T-helper 2 cell treated with Interferon-gamma antibody and Interleukin-4, amounts not matched to agents 5 μg/mL and 100 μg/mL, for 36 hours (primary cell): ENCODE results near the gene ALAS1.

Experiments
- DNase-seq: peaks from one replicate; pipeline ENCODE4 v3.0.0; 2021; ENCODE audit warnings: low spot score
- H3K27ac Mint-ChIP-seq: one replicate; pipeline ENCODE4 v1.8.0; 2021; ENCODE audit warnings: mild to moderate bottlenecking, mixed read lengths
- H3K27me3 Mint-ChIP-seq: one replicate; pipeline ENCODE4 v1.8.0; 2021; ENCODE audit warnings: low read depth, mixed read lengths
- H3K36me3 Mint-ChIP-seq: one replicate; pipeline ENCODE4 v1.8.0; 2021; ENCODE audit warnings: low read depth, mixed read lengths
- H3K4me1 Mint-ChIP-seq: one replicate; pipeline ENCODE4 v1.8.0; 2021; ENCODE audit warnings: low read depth, mixed read lengths
- H3K4me3 Mint-ChIP-seq: one replicate; pipeline ENCODE4 v1.8.0; 2022; ENCODE audit warnings: mild to moderate bottlenecking, moderate library complexity, mixed read lengths
- H3K9me3 Mint-ChIP-seq: one replicate; pipeline ENCODE4 v1.8.0; 2021; ENCODE audit warnings: mixed read lengths

Gene ALAS1

DNA sequence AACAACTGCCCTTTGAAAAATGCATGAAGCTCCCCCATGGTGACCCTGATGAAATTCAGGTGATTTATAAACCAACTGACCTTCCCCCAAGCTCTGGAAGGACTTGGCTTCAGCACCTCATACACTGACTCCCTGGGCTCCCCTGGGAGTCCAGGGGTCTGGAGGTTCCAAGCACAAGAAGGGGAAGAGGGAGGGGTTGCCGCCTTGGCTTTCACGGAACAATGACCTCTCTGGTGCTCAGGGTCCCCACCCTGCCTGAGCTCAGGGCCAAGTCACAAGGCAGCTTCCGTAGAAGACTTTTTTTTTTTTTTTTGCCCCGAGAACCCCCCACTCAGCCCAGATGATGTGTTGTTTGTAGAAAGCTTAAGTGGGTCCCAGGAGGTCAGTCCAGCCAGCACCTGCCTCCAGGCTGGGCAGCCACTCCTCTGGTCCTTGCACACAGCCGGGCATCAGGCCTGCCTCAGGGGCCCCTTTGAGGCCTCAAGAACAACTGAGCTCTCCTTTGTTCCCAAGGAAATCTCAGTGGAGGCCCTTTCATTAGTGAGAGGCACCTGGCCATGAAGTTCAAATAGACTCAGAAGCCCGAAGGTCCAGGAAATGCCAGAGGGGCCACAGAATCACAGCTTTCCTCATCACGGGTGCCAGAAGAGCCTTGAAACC, 14.0 kb upstream of the ALAS1 start:
- Mint-ChIP-seq H3K9me3 (no peaks in the 10 kb centered on the region), H3K36me3 (no peaks in the 10 kb centered on the region), H3K27me3 (no peaks in the 10 kb centered on the region), H3K27ac (no peak overlapping the region), H3K4me3 (no peak overlapping the region), H3K4me1 (peaks cover 6% of the 10 kb centered on the region)
- DNase-seq = no peak

DNA sequence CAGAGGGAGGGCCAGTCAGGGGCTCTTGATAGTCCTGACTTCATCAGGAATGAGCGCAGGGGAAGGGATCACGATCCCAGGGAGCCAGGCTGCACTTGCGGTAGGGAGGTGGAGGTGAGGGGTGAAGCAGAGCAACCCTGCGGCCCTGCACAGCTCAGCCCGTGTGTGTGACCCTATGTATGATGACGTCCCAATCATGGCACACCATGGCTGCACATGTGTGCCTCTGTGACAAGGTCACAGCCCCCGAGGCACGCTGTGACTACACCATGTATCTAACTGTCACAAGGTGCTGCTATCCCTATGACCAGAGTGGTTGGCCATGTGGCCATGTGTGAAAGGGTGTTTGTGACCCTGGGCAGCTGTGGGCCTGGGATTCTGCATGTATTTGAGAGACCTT, 13.3 kb upstream of the ALAS1 start:
- Mint-ChIP-seq H3K4me1 (peaks cover 14% of the 10 kb centered on the region), H3K36me3 (no peaks in the 10 kb centered on the region), H3K4me3 (no peak overlapping the region), H3K9me3 (no peaks in the 10 kb centered on the region), H3K27me3 (no peaks in the 10 kb centered on the region), H3K27ac (no peak overlapping the region)
- no peak for DNase-seq

DNA sequence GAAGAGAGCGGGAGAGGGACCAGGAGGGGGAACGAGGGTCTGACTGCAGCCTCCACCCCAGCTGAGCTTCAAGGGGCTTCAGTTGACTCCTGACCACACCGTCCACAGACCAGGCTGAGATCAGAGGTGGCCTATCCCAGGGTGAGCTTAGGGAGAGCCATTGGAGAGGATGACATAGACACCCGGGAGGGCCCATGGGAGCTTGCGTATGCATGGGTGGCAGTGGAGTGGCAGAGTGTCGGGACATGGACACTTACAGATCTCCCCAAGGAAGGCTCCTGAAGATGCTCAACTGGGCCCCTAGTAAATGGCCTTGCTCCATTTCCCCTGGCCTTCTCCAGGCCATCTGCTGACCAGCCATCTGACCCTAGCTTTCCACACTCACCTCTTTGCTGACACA, 12.6 kb upstream of the ALAS1 start:
- no peaks in the 10 kb centered on the region for H3K27me3 Mint-ChIP-seq
- no peaks in the 10 kb centered on the region for H3K36me3 Mint-ChIP-seq
- H3K4me3 Mint-ChIP-seq = no peak overlapping the region
- DNase-seq = no peak
- H3K9me3 Mint-ChIP-seq = no peaks in the 10 kb centered on the region
- H3K4me1 Mint-ChIP-seq = peaks cover 18% of the 10 kb centered on the region
- no peak overlapping the region for H3K27ac Mint-ChIP-seq

DNA sequence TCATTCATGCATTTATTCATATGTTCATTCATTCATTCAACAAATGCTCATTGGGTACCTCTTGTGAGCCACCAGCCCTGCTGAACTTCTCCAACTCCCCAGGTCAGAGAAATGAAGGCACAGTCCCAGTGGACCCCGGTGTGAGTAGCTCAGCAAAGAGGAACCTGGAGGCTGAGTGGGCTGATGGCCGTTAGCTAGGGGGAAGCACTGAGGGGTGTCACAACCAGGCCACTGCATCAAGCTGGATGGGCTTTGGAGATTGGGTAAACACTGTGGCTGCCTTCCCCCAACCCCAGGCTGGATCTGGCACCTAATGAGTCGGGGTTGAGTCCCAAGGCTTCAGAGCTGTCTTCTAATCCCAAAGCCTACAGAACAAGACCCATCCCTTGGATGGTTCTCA, 12.1 kb upstream of the ALAS1 start:
- Mint-ChIP-seq H3K36me3 (no peaks in the 10 kb centered on the region), H3K4me1 (peaks cover 18% of the 10 kb centered on the region), H3K9me3 (no peaks in the 10 kb centered on the region), H3K27me3 (no peaks in the 10 kb centered on the region), H3K27ac (peak overlapping the region; percentile 44), H3K4me3 (no peak overlapping the region)
- DNase-seq = no peak

DNA sequence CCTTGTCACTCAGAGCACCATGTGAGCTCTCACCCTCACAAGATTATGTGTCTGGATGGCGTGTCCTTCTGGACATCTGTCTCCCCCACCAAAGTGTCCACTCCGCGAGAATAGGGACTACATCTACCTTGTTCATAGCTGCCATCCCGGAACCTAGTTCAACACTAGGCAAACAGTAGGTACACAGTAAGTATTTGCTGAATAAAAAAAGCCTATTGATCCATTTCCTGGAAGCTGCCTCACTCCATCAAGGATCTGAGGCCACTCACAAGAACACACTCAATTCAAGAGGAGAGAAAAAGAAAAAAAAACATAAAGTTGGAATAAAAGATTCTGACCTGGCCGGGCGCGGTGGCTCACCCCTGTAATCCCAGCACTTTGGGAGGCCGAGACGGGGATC, 11.2 kb upstream of the ALAS1 start:
- Mint-ChIP-seq H3K9me3 (no peaks in the 10 kb centered on the region), H3K27me3 (no peaks in the 10 kb centered on the region), H3K27ac (no peak overlapping the region), H3K4me3 (no peak overlapping the region), H3K36me3 (no peaks in the 10 kb centered on the region), H3K4me1 (peaks cover 18% of the 10 kb centered on the region)
- DNase-seq = no peak

DNA sequence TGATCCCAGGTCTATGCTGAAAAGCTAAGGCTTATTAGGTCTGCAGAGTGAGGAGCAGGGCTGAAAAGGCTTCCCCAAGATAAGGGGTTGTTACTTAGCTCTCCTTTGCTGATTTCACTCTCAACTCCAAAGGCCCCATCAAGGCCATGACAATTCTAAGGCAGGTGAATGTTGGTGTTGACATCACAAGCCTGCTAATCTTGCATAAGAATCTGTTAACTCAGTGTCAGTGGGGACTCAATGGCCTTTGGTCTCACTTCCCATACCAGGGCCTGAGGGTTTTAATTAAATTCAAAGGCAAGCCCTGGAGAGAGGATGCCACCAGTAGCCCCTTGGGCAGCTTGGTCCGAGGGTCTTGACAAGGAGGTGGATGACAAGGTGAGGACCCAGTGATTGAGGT, 9.4 kb upstream of the ALAS1 start:
- Mint-ChIP-seq H3K9me3 (no peaks in the 10 kb centered on the region), H3K27me3 (peaks cover 2% of the 10 kb centered on the region), H3K36me3 (no peaks in the 10 kb centered on the region), H3K27ac (peak overlapping the region; percentile 78), H3K4me3 (peak overlapping the region; percentile 44), H3K4me1 (peaks cover 16% of the 10 kb centered on the region)
- no peak for DNase-seq

DNA sequence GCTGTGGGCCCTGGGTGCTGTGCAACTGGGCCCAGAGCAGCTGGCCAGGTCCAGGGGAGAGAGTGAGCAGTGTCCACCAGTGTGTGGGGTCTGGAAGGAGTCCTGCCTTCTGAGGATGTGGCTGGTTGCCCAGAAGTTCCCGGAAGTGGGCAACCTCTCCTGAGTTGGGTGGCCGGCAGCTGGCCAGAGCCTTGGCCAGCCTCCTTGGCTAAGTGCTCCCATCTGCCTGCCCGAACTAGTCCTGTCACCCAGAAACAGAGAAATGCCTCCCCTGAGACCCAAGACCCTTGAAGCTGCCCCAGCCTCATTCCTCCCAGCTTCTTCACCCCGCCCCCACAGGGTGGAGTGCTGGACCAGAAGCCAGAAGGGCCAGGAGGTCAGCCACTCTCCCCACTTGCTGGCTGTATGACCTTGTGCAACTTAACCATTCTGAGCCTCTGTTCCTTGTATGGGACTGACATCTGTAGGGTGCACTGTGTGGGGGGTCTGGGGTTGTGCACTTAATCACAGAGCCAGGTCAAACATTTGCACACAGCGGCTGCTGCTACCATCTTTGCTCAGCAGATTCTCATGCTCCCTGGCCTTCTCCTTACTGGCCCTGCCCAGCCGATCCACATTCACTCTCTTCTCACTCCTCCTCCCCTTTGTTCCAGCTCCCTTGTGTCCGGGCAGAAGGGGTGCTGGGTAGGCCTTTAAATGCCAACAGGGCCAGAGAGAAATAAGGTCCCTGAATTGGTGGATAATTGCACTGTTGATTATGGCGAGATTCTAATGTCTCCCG, 7.5 kb upstream of the ALAS1 start:
- Mint-ChIP-seq H3K4me3 (no peak overlapping the region), H3K36me3 (no peaks in the 10 kb centered on the region), H3K9me3 (no peaks in the 10 kb centered on the region), H3K4me1 (peaks cover 16% of the 10 kb centered on the region), H3K27me3 (peaks cover 2% of the 10 kb centered on the region), H3K27ac (peak overlapping the region; percentile 66)
- DNase-seq = no peak

DNA sequence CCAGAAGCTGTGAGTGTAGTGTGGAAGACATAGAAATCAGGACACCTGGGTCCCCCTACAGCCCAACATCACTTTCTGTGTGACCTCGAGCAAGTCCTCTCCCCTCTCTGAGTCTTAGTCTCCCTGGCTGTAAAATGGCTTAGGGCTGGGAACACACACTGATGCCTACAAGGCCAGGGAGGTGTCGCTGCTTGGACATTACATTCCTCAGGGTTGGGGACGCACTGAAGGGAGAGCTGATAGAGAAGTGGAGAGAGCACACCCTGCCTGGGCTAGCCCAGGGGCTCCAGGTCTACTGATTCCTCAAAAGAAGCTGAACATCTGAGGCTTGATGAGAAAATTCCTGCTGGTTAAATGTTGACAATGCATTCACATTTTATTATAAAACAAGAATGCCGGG, 6.3 kb upstream of the ALAS1 start:
- H3K27me3 Mint-ChIP-seq = peaks cover 2% of the 10 kb centered on the region

DNA sequence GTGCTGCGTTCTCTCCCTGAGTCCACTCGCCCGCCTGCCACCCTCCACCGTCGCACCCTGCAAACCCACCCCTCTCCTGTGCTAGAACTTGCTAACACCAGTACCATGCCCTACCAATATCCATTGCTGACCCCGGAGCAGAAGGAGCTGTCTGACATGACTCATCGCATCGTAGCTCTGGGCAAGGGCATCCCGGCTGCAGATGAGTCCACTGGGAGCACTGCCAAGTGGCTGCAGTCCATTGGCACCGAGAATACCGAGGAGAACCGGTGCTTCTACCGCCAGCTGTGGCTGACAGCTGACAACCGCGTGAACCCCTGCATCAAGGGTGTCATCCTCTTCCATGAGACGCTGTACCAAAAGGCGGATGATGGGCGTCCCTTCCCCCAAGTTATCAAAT, 4.9 kb upstream of the ALAS1 start:
- no peak for DNase-seq
- Mint-ChIP-seq H3K27ac (no peak overlapping the region), H3K27me3 (peaks cover 2% of the 10 kb centered on the region), H3K4me3 (no peak overlapping the region), H3K9me3 (no peaks in the 10 kb centered on the region), H3K36me3 (no peaks in the 10 kb centered on the region), H3K4me1 (peaks cover 31% of the 10 kb centered on the region)

More for the DNA sequence above, 6.3 kb upstream of the ALAS1 start:
- DNase-seq = no peak
- no peak overlapping the region for H3K4me3 Mint-ChIP-seq
- H3K4me1 Mint-ChIP-seq = peaks cover 20% of the 10 kb centered on the region
- H3K36me3 Mint-ChIP-seq = no peaks in the 10 kb centered on the region
- no peaks in the 10 kb centered on the region for H3K9me3 Mint-ChIP-seq
- H3K27ac Mint-ChIP-seq = no peak overlapping the region

DNA sequence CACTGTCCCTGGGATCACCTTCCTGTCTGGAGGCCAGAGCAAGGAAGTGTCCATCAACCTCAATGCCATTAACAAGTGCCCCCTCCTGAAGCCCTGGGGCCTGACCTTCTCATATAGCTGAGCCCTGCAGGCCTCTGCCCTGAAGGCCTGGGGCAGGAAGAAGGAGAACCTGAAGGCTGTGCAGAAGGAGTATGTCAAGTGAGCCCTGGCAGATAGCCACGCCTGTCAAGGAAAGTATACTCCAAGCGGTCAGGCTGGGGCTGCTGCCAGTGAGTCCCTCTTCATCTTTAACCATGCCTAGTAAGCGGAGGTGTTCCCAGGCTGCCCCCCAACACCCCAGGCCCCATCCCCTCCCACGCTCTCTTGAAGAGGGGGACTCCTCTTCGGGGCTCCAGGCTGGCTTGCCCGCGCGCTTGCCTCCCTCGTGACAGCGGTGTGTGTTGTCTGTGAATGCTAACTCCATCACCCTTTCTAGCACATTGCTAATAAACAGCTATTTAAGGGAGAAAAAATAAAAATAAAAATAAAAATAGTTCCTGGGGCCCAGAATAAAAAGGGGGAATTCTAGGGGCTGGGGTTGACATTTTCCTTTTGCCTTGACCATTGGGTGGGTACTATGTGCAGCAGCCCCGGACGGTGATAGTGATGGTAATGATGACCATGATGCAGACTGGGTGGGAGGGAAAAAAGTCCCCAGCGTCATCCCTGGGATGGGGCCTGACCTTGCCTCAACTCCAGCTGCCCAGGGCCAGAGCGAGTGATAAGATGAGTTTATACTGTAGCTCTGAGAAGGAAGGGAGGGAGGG, 3.3 kb upstream of the ALAS1 start:
- peaks cover 2% of the 10 kb centered on the region for H3K27me3 Mint-ChIP-seq
- H3K4me3 Mint-ChIP-seq = no peak overlapping the region
- no peak for DNase-seq
- peaks cover 31% of the 10 kb centered on the region for H3K4me1 Mint-ChIP-seq
- H3K27ac Mint-ChIP-seq = no peak overlapping the region
- H3K9me3 Mint-ChIP-seq = no peaks in the 10 kb centered on the region
- H3K36me3 Mint-ChIP-seq = peaks cover 11% of the 10 kb centered on the region

DNA sequence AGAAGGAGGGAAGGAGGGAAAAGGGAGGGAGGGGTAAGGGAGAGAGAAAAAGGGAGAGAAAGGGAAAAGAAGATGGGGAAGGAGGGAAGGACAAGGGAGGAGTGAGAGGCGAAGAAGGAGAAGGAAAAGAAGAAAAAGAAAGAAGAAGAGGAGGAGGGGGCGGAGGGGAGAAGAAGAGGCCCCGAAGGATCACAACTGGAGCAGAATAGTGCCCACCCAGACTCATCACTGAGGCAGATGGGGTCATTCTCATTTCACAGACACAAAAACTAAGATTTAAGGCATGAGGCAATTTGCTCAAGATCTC, 2.7 kb upstream of the ALAS1 start:
- H3K9me3 Mint-ChIP-seq = no peaks in the 10 kb centered on the region
- DNase-seq = no peak
- peaks cover 2% of the 10 kb centered on the region for H3K27me3 Mint-ChIP-seq
- H3K36me3 Mint-ChIP-seq = peaks cover 14% of the 10 kb centered on the region
- H3K4me1 Mint-ChIP-seq = peaks cover 29% of the 10 kb centered on the region
- no peak overlapping the region for H3K4me3 Mint-ChIP-seq
- H3K27ac Mint-ChIP-seq = no peak overlapping the region

DNA sequence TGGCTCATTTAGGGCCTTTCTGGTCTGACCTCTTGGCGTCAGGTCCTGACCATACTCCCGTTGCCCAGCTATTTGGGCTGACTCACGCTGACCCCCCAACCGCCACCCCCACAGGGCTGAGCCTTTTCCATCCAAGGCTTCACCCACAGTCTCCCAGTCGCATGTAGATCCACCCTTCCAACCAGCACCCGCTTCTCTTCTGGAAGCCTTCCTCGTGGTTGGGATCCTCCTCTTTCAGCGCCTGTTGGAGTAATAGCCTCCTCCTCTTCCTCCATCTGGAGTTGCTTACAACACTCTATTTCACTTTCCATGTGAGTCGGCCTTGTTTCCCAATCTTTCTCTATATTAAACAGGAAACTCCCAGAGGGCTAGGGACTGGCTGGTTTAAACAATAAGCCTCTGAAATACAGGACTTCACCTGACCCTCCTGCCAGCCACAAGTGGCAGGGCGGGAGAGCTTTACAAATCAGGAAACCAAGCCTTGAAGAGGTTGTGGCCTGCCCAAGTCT, 2.1 kb upstream of the ALAS1 start:
- Mint-ChIP-seq H3K27me3 (peaks cover 2% of the 10 kb centered on the region), H3K9me3 (no peaks in the 10 kb centered on the region), H3K4me3 (no peak overlapping the region), H3K36me3 (peaks cover 18% of the 10 kb centered on the region), H3K4me1 (peaks cover 32% of the 10 kb centered on the region), H3K27ac (no peak overlapping the region)
- DNase-seq = no peak

DNA sequence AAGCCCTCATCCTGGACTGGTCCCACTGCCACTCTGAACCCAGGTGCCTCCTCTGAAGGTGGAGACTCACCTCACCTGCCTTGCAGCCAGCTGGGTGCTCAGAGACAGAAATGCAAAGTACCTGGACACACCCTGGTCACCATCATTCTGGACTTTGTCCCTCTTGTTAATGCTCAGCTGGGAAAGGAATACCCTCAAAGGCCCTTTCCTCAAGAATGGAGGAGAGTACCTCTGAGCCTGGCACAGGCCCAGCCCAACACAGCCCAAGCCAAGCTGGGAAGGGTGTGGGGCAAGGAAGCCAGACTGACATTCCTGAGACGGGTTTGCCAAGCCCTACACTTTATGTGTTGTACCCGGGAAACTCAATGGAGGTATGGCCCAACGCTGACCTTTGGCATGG, 983 bp upstream of the ALAS1 start:
- H3K4me1 Mint-ChIP-seq = peaks cover 43% of the 10 kb centered on the region
- peak overlapping the region; percentile 99 for H3K4me3 Mint-ChIP-seq
- no peak for DNase-seq
- peaks cover 2% of the 10 kb centered on the region for H3K27me3 Mint-ChIP-seq
- H3K36me3 Mint-ChIP-seq = peaks cover 29% of the 10 kb centered on the region
- H3K9me3 Mint-ChIP-seq = no peaks in the 10 kb centered on the region
- H3K27ac Mint-ChIP-seq = peak overlapping the region; percentile 89

DNA sequence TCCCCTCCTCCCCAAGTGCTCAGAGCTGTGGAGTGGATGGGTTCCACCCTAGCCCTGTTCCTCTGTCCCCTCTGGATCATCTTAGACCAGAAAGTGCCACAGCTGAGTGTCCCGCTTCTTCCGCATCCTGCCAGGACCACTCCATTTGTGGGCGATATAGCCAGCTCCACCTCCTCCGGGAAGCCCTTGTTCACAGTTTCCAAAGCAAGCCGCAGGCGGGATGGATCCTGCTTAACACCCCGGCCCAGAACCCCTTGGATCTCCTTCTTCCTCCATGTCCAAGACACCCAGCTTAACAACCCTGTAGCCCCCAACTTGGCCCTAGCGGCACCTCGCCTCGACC, 490 bp upstream of the ALAS1 start:
- H3K4me3 Mint-ChIP-seq = peak overlapping the region; percentile 99
- H3K9me3 Mint-ChIP-seq = no peaks in the 10 kb centered on the region
- H3K27ac Mint-ChIP-seq = peak overlapping the region; percentile 89
- peaks cover 34% of the 10 kb centered on the region for H3K36me3 Mint-ChIP-seq
- DNase-seq = no peak
- H3K27me3 Mint-ChIP-seq = peaks cover 1% of the 10 kb centered on the region
- H3K4me1 Mint-ChIP-seq = peaks cover 45% of the 10 kb centered on the region
